ENCODE data around the gene LDB2. TPM values are rescaled to one million over a fixed set of nuclear protein-coding genes. Genes with fewer than 3 reads are reported as not detected.

Gene LDB2
- total and polyA plus RNA-seq, 2 donors (not counting 1 experiment from before 2014, with no cell fraction given): 41.6 to 78.3 TPM

DNA sequence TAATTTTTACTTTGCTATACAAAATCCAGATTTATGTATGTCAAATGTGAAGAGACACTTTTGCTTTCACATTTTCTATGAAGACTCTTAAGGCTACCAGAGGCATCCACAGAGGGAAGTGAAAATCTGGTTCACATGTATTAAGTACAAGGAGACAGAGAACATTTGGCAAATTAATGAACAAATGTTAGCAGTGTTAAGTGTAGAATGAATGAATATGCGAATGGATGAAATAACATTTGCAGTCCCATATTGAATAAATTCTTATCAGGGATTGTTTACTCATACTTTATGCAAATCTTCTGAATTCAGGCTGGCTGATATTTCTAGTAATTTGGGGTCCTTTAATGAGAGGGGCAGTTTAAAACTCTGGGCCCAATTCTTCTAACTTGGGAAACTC is 159.9 kb downstream of the LDB2 start:
- Histone ChIP-seq H2AFZ (ENCODE audit: low read length) (no peak overlapping the region), H3K4me1 (ENCODE audit: control insufficient read depth, extremely low read depth, insufficient read depth, low read length) (no peaks in the 10 kb centered on the region), H4K20me1 (ENCODE audit: control insufficient read depth, extremely low read depth, insufficient read depth, low read length) (no peaks in the 10 kb centered on the region), H3K9ac (ENCODE audit: insufficient read depth, low read length) (no peak overlapping the region), H3K9me3 (ENCODE audit: control insufficient read depth, insufficient read depth, low read depth, low read length) (no peaks in the 10 kb centered on the region), H3K79me2 (ENCODE audit: control insufficient read depth, insufficient read depth, low read length) (no peaks in the 10 kb centered on the region), H3K36me3 (ENCODE audit: control insufficient read depth, insufficient read depth, low read length) (no peaks in the 10 kb centered on the region), H3K27ac (ENCODE audit: insufficient read depth, low read length) (no peak overlapping the region), H3K27me3 (ENCODE audit: control insufficient read depth, insufficient read depth, low read length) (no peaks in the 10 kb centered on the region), H3K4me2 (ENCODE audit: extremely low read depth, insufficient read depth, low read length) (no peak overlapping the region), H3K4me3 (replicated peaks in 1 of 4; ENCODE audit: control extremely low read depth in 1 of 4, insufficient read depth in 1 of 4, low read depth in 3 of 4, low read length in 4 of 4) (no peak overlapping the region)
- no peak for DNase-seq (ENCODE audit: low read depth in 2 of 2)
- TF ChIP-seq EZH2 (IDR thresholded peaks at IDR 0.05; ENCODE audit: low read length, missing control alignments) (no peak), CTCF (conservative IDR thresholded peaks at IDR 0.05 in 1 of 2, IDR thresholded peaks at IDR 0.05 in 1 of 2; ENCODE audit: low read depth in 1 of 2, low read length in 2 of 2) (no peak)

DNA sequence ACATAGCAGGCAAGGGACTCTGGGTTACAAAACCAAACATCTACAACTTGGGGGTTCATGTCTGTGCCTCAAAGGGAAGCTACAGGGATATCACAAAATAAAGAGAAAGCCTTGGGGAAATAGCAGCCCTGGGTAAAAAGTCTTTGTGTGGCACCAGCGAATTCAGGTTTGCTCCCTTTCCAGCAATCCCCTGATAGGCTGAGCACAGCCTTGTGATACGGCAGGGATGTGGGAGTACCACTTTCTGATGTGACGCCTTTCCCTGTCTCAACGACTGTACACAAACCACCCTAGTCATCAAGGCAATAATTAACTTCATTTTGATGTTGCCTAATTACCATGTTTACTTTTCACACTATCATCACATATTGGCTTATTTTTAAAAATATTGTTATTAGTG is 164.9 kb downstream of the LDB2 start:
- TF ChIP-seq CTCF (conservative IDR thresholded peaks at IDR 0.05 in 1 of 2, IDR thresholded peaks at IDR 0.05 in 1 of 2; ENCODE audit: low read depth in 1 of 2, low read length in 2 of 2) (no peak), EZH2 (IDR thresholded peaks at IDR 0.05; ENCODE audit: low read length, missing control alignments) (no peak)
- no peaks in the 10 kb centered on the region for H3K9me3 ChIP-seq (ENCODE audit: control insufficient read depth, insufficient read depth, low read depth, low read length)
- no peaks in the 10 kb centered on the region for H3K79me2 ChIP-seq (ENCODE audit: control insufficient read depth, insufficient read depth, low read length)
- H2AFZ ChIP-seq (ENCODE audit: low read length): no peak overlapping the region
- no peaks in the 10 kb centered on the region for H4K20me1 ChIP-seq (ENCODE audit: control insufficient read depth, extremely low read depth, insufficient read depth, low read length)
- no peak overlapping the region for H3K27ac ChIP-seq (ENCODE audit: insufficient read depth, low read length)
- no peak overlapping the region for H3K4me3 ChIP-seq (replicated peaks in 1 of 4; ENCODE audit: control extremely low read depth in 1 of 4, insufficient read depth in 1 of 4, low read depth in 3 of 4, low read length in 4 of 4)
- H3K27me3 ChIP-seq (ENCODE audit: control insufficient read depth, insufficient read depth, low read length): no peaks in the 10 kb centered on the region
- no peak overlapping the region for H3K4me2 ChIP-seq (ENCODE audit: extremely low read depth, insufficient read depth, low read length)
- H3K4me1 ChIP-seq (ENCODE audit: control insufficient read depth, extremely low read depth, insufficient read depth, low read length): no peaks in the 10 kb centered on the region
- no peak for DNase-seq (ENCODE audit: low read depth in 2 of 2)
- no peaks in the 10 kb centered on the region for H3K36me3 ChIP-seq (ENCODE audit: control insufficient read depth, insufficient read depth, low read length)
- no peak overlapping the region for H3K9ac ChIP-seq (ENCODE audit: insufficient read depth, low read length)

DNA sequence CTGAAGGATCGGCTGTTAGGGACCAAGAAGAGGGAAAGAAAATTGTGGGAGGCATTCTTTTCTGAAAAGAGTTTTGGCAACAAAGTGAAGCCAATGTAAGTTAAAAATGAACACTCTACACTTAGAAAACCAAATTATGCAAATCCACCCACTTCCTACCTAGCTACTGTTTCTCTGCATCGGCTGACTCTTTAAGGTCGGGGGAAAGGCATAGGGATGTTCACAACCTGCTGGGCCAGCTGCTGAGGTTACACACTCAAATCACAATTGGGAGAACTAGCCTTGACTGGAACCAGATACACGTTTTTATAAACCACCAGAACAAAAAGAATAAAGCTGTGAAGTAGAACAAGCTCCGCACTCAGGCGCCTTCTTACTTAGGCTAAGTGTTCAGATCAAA is 165.7 kb downstream of the LDB2 start:
- Histone ChIP-seq H3K4me3 (replicated peaks in 1 of 4; ENCODE audit: control extremely low read depth in 1 of 4, insufficient read depth in 1 of 4, low read depth in 3 of 4, low read length in 4 of 4) (no peak overlapping the region), H3K36me3 (ENCODE audit: control insufficient read depth, insufficient read depth, low read length) (no peaks in the 10 kb centered on the region), H3K4me1 (ENCODE audit: control insufficient read depth, extremely low read depth, insufficient read depth, low read length) (no peaks in the 10 kb centered on the region), H3K9me3 (ENCODE audit: control insufficient read depth, insufficient read depth, low read depth, low read length) (no peaks in the 10 kb centered on the region), H3K27ac (ENCODE audit: insufficient read depth, low read length) (no peak overlapping the region), H3K4me2 (ENCODE audit: extremely low read depth, insufficient read depth, low read length) (no peak overlapping the region), H3K9ac (ENCODE audit: insufficient read depth, low read length) (no peak overlapping the region), H4K20me1 (ENCODE audit: control insufficient read depth, extremely low read depth, insufficient read depth, low read length) (no peaks in the 10 kb centered on the region), H3K27me3 (ENCODE audit: control insufficient read depth, insufficient read depth, low read length) (no peaks in the 10 kb centered on the region), H2AFZ (ENCODE audit: low read length) (no peak overlapping the region), H3K79me2 (ENCODE audit: control insufficient read depth, insufficient read depth, low read length) (no peaks in the 10 kb centered on the region)
- TF ChIP-seq EZH2 (IDR thresholded peaks at IDR 0.05; ENCODE audit: low read length, missing control alignments) (no peak), CTCF (conservative IDR thresholded peaks at IDR 0.05 in 1 of 2, IDR thresholded peaks at IDR 0.05 in 1 of 2; ENCODE audit: low read depth in 1 of 2, low read length in 2 of 2) (no peak)
- no peak for DNase-seq (ENCODE audit: low read depth in 2 of 2)
